GM23338 (cell line): Measurements from ENCODE around the gene GATAD2B. TPM values are rescaled to one million over a fixed set of nuclear protein-coding genes. Genes with fewer than 3 reads are reported as not detected.

Experiments
- ATAC-seq: fragments of 200-7000 bp; cut with Tn5 transposase; 3 replicates; pipeline ENCODE4 v1.9.1; 2020
- DNase-seq: peaks from one replicate; pipeline ENCODE4 v3.0.0-alpha.2; 2015; ENCODE audit warnings: low spot score
- H2AFZ ChIP-seq: fragments of 200-600 bp; sonication (generic); 2 replicates; pipeline ENCODE4 v1.8.0; 2016; ENCODE audit warnings: antibody characterized with exemption, mild to moderate bottlenecking, moderate library complexity
- H3F3A ChIP-seq: fragments of 200-600 bp; sonication (generic); replicated peaks from 2 replicates; pipeline ENCODE4 v1.8.0; 2017; ENCODE audit warnings: antibody characterized with exemption, mixed run types, low read depth
- H3K27ac ChIP-seq: fragments of 200-600 bp; sonication (generic); 2 replicates; pipeline ENCODE4 v1.6.1; 2016; ENCODE audit warnings: low read depth
- H3K27me3 ChIP-seq: fragments of 200-600 bp; sonication (generic); 2 replicates; pipeline ENCODE4 v1.8.0; 2016; ENCODE audit warnings: mild to moderate bottlenecking, mixed run types, moderate library complexity; ENCODE audit not compliant: insufficient read depth
- H3K36me3 ChIP-seq: fragments of 200-600 bp; sonication (generic); 2 replicates; pipeline ENCODE4 v1.8.0; 2016; ENCODE audit warnings: mild to moderate bottlenecking; ENCODE audit not compliant: insufficient read depth
- H3K4me1 ChIP-seq: fragments of 200-600 bp; sonication (generic); 2 replicates; pipeline ENCODE4 v1.8.0; 2016; ENCODE audit warnings: mild to moderate bottlenecking, moderate library complexity; ENCODE audit not compliant: insufficient read depth
- H3K4me2 ChIP-seq: fragments of 200-600 bp; sonication (generic); 2 replicates; pipeline ENCODE4 v1.7.1; 2017; ENCODE audit warnings: mixed run types
- H3K4me3 ChIP-seq: fragments of 200-600 bp; sonication (generic); 2 replicates; pipeline ENCODE4 v1.6.1; 2016; ENCODE audit warnings: mixed run types
- H3K79me2 ChIP-seq: fragments of 200-600 bp; sonication (generic); replicated peaks from 2 replicates; pipeline ENCODE4 v1.8.0; 2017; ENCODE audit warnings: mild to moderate bottlenecking; ENCODE audit not compliant: insufficient read depth
- H3K9me2 ChIP-seq: fragments of 200-600 bp; sonication (generic); 2 replicates; pipeline ENCODE4 v1.8.0; 2017; ENCODE audit not compliant: insufficient read depth
- H4K20me1 ChIP-seq: fragments of 200-600 bp; sonication (generic); replicated peaks from 2 replicates; pipeline ENCODE4 v1.8.0; 2017; ENCODE audit warnings: mild to moderate bottlenecking; ENCODE audit not compliant: insufficient read depth
- H3K27ac Mint-ChIP-seq: 2 replicates; pipeline ENCODE4 v1.8.0; 2020; ENCODE audit warnings: inconsistent platforms, mild to moderate bottlenecking, moderate library complexity, mixed read lengths
- H3K27me3 Mint-ChIP-seq: 3 replicates; pipeline ENCODE4 v1.8.0; 2022; ENCODE audit warnings: low read depth, mild to moderate bottlenecking, moderate library complexity, mixed read lengths, inconsistent platforms; ENCODE audit not compliant: insufficient read depth, poor library complexity
- H3K36me3 Mint-ChIP-seq: 3 replicates; pipeline ENCODE4 v1.8.0; 2021; ENCODE audit warnings: low read depth, mild to moderate bottlenecking, inconsistent platforms, moderate library complexity, mixed read lengths
- H3K4me1 Mint-ChIP-seq: 3 replicates; pipeline ENCODE4 v1.8.0; 2020; ENCODE audit warnings: mild to moderate bottlenecking, inconsistent platforms, mixed read lengths
- H3K4me3 Mint-ChIP-seq: 3 replicates; pipeline ENCODE4 v1.8.0; 2021; ENCODE audit warnings: moderate library complexity, mild to moderate bottlenecking, inconsistent platforms, mixed read lengths
- H3K9me3 Mint-ChIP-seq: 3 replicates; pipeline ENCODE4 v1.8.0; 2020; ENCODE audit warnings: moderate library complexity, mild to moderate bottlenecking, inconsistent platforms, mixed read lengths
- CREB1 ChIP-seq: fragments of 250-450 bp; sonication (Bioruptor Pico); IDR thresholded peaks from 2 replicates; pipeline ENCODE4 v1.5.0; 2020; ENCODE audit warnings: low read depth, mild to moderate bottlenecking, moderate library complexity
- EZH2 ChIP-seq: fragments of 200-600 bp; sonication (generic); IDR thresholded peaks from one replicate; pipeline ENCODE4 v1.8.0; 2017; ENCODE audit warnings: antibody characterized with exemption, mild to moderate bottlenecking, low read depth; ENCODE audit not compliant: unreplicated experiment
- EZH2phosphoT487 ChIP-seq: fragments of 200-600 bp; sonication (generic); IDR thresholded peaks from one replicate; pipeline ENCODE4 v1.8.1; 2018; ENCODE audit warnings: antibody characterized with exemption; ENCODE audit not compliant: unreplicated experiment
- JUNB ChIP-seq: IDR thresholded peaks from one replicate; pipeline ENCODE4 v1.6.1; 2016; ENCODE audit warnings: antibody characterized with exemption; ENCODE audit not compliant: unreplicated experiment
- NANOG ChIP-seq: IDR thresholded peaks from 2 replicates; pipeline ENCODE4 v1.6.1; 2016; ENCODE audit warnings: antibody characterized with exemption, borderline replicate concordance
- POLR2AphosphoS5 ChIP-seq: IDR thresholded peaks from 2 replicates; pipeline ENCODE4 v1.6.1; 2016; ENCODE audit warnings: antibody characterized with exemption, low read depth
- STAT1 ChIP-seq: IDR thresholded peaks from one replicate; pipeline ENCODE4 v1.6.1; 2016; ENCODE audit warnings: antibody characterized with exemption; ENCODE audit not compliant: unreplicated experiment
- ZNF114 ChIP-seq: fragments of 250-450 bp; sonication (Bioruptor Pico); IDR thresholded peaks from 2 replicates; pipeline ENCODE4 v1.5.0; 2020; ENCODE audit warnings: mild to moderate bottlenecking, moderate library complexity
- ZNF331 ChIP-seq: fragments of 250-450 bp; sonication (Bioruptor Pico); IDR thresholded peaks from 2 replicates; pipeline ENCODE4 v1.5.0; 2020; ENCODE audit warnings: low read depth, mild to moderate bottlenecking, moderate library complexity
- polyA plus RNA-seq: library from polyadenylated mRNA; unstranded; fragments of >200 nt; fragmentation: Nextera tagmentation; extraction: Ambion mirVana; gene quantifications from 2 replicates; pipeline ENCODE4 v1.2.1, GENCODE V29; 2016
- total RNA-seq: library from RNA; depleted of rRNA; stranded (reverse); fragments of >200 nt; shearing (Covaris generic); gene quantifications from 2 replicates; pipeline ENCODE4 v1.2.3, GENCODE V29; 2014
- TF ChIP-seq, protein P1 (sequence below), 2 experiments: fragments of 200-600 bp in 1 of 2; sonication (generic) in 1 of 2; conservative IDR thresholded peaks; 2 replicates each; pipeline versions ENCODE4 v1.5.1 to v1.6.1; 2016 to 2017; ENCODE audit warnings: antibody characterized with exemption in 2 of 2, low read depth in 2 of 2, mild to moderate bottlenecking in 2 of 2, moderate library complexity in 1 of 2
- TF ChIP-seq, protein P2 (sequence below): IDR thresholded peaks from one replicate; pipeline ENCODE4 v1.6.1; 2018; ENCODE audit warnings: antibody characterized with exemption; ENCODE audit not compliant: unreplicated experiment
- TF ChIP-seq, protein P3 (sequence below): IDR thresholded peaks from 2 replicates; pipeline ENCODE4 v1.6.1; 2016; ENCODE audit warnings: antibody characterized with exemption

The GATAD2B gene
- total and polyA plus RNA-seq, 2 experiments from 2014 or later, result 5.2 to 17.8 TPM

DNA sequence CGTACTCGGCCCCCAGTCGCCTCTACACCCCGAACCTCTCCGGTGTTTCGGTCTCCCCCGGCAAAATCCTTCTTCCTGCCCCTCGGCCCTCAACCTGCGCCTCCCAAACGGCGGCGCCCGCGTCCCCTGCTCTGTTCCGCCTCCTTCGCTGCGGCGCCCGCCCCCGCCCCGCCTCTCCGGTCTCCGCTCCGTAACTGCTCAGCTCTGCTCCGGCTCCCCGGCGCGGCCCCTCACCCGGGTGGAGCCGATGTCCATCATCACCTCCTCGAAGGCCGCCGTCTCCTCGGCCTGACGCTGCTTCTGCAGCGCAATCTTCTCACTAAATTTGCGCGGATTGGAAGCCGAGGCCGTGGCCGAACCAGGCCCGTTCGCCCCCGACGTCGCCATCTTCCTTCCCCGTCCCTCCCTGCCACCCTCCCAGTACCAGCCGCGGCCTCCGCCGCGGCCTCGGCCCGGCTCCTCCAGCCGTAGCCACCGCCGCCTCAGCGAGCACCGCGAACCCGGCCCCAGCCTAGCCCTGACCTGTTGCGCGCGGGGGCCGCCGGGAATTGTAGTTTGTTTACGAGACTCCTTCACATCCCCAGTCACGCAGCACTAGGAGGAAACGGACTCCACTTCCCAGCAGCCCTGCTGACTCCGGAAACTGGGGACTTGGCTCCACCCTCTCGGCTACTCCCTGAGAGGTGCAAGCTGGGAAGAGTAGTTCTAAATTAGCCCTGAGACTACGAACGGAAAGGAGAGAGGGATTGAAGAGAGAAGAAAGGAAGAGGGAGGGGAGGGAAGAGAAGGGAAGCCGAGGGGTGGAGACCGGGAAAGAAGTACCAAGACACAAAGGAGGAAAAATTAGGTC, 35.6 kb upstream of the GATAD2B start, which contains the start of gene CRTC2:
Gene CRTC2, minus strand, starts transcription at position 502 of the 850 bp plus-strand sequence. Its CDS starts 115 bp downstream, at position 387.
- H3K36me3 Mint-ChIP-seq, result peaks cover 40% of the 10 kb centered on the region
- peaks cover 25% of the 10 kb centered on the region for H4K20me1 ChIP-seq

DNA sequence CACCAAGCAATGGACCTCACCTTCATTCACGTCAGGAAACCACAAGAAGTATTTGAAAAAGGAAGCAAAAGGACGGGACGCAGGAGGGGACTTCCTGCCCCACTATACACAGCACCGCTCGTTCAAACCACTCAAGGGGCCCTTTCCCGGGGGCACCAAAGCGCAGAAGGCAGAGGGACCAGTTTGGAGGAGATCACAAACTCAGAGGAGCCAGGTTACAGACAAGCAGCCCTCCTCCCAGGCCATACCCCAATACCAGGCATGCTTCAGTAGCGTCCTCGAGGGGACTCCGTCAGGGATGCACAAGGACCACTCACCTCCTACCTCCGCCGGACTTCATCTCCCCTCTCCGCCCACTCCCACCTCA, 35.0 kb upstream of the GATAD2B start:
- peaks cover 42% of the 10 kb centered on the region for H3K36me3 Mint-ChIP-seq
- ATAC-seq (peak; percentile 21), DNase-seq (peak; percentile 63)
- peaks cover 14% of the 10 kb centered on the region for H3K36me3 ChIP-seq
- peaks cover 69% of the 10 kb centered on the region for H3K79me2 ChIP-seq
- peak overlapping the region; percentile 99 for H3K4me2 ChIP-seq
- peaks cover 30% of the 10 kb centered on the region for H3K27me3 Mint-ChIP-seq
- H3K9me2 ChIP-seq, result no peaks in the 10 kb centered on the region
- H3K27me3 ChIP-seq, result no peaks in the 10 kb centered on the region
- peaks cover 3% of the 10 kb centered on the region; the same call in 2 of the 3 replicates for H3K9me3 Mint-ChIP-seq
- H3K4me3 ChIP-seq, result peak overlapping the region; percentile 98
- peak overlapping the region; percentile 98 for H3K27ac Mint-ChIP-seq
- peaks cover 31% of the 10 kb centered on the region for H3F3A ChIP-seq
- H4K20me1 ChIP-seq, result peaks cover 28% of the 10 kb centered on the region
- peak overlapping the region; percentile 93 for H3K27ac ChIP-seq
- peaks cover 44% of the 10 kb centered on the region for H3K4me1 Mint-ChIP-seq
- peaks cover 29% of the 10 kb centered on the region for H3K4me1 ChIP-seq
- H3K4me3 Mint-ChIP-seq, result peak overlapping the region; percentile 99
- H2AFZ ChIP-seq, result 0 out of 2 replicates have a peak overlapping the region, but pooled peaks have one; percentile 7
- TF ChIP-seq ZNF114, result no peak
- TF ChIP-seq STAT1, result no peak
- TF ChIP-seq NANOG, result no peak
- no peak for TF ChIP-seq EZH2
- TF ChIP-seq, protein P1, sequence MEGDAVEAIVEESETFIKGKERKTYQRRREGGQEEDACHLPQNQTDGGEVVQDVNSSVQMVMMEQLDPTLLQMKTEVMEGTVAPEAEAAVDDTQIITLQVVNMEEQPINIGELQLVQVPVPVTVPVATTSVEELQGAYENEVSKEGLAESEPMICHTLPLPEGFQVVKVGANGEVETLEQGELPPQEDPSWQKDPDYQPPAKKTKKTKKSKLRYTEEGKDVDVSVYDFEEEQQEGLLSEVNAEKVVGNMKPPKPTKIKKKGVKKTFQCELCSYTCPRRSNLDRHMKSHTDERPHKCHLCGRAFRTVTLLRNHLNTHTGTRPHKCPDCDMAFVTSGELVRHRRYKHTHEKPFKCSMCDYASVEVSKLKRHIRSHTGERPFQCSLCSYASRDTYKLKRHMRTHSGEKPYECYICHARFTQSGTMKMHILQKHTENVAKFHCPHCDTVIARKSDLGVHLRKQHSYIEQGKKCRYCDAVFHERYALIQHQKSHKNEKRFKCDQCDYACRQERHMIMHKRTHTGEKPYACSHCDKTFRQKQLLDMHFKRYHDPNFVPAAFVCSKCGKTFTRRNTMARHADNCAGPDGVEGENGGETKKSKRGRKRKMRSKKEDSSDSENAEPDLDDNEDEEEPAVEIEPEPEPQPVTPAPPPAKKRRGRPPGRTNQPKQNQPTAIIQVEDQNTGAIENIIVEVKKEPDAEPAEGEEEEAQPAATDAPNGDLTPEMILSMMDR (conservative IDR thresholded peaks at IDR 0.05; ENCODE audit: low read depth in 2 of 2), result no peak
- TF ChIP-seq, protein P2, sequence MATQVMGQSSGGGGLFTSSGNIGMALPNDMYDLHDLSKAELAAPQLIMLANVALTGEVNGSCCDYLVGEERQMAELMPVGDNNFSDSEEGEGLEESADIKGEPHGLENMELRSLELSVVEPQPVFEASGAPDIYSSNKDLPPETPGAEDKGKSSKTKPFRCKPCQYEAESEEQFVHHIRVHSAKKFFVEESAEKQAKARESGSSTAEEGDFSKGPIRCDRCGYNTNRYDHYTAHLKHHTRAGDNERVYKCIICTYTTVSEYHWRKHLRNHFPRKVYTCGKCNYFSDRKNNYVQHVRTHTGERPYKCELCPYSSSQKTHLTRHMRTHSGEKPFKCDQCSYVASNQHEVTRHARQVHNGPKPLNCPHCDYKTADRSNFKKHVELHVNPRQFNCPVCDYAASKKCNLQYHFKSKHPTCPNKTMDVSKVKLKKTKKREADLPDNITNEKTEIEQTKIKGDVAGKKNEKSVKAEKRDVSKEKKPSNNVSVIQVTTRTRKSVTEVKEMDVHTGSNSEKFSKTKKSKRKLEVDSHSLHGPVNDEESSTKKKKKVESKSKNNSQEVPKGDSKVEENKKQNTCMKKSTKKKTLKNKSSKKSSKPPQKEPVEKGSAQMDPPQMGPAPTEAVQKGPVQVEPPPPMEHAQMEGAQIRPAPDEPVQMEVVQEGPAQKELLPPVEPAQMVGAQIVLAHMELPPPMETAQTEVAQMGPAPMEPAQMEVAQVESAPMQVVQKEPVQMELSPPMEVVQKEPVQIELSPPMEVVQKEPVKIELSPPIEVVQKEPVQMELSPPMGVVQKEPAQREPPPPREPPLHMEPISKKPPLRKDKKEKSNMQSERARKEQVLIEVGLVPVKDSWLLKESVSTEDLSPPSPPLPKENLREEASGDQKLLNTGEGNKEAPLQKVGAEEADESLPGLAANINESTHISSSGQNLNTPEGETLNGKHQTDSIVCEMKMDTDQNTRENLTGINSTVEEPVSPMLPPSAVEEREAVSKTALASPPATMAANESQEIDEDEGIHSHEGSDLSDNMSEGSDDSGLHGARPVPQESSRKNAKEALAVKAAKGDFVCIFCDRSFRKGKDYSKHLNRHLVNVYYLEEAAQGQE, result no peak
- no peak for TF ChIP-seq POLR2AphosphoS5
- TF ChIP-seq, protein P3, sequence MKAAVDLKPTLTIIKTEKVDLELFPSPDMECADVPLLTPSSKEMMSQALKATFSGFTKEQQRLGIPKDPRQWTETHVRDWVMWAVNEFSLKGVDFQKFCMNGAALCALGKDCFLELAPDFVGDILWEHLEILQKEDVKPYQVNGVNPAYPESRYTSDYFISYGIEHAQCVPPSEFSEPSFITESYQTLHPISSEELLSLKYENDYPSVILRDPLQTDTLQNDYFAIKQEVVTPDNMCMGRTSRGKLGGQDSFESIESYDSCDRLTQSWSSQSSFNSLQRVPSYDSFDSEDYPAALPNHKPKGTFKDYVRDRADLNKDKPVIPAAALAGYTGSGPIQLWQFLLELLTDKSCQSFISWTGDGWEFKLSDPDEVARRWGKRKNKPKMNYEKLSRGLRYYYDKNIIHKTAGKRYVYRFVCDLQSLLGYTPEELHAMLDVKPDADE, result no peak
- no peak for TF ChIP-seq ZNF331 (CRISPR knock-in tag)
- TF ChIP-seq JUNB, result no peak
- TF ChIP-seq CREB1 (CRISPR knock-in tag), result no peak
- no peak for TF ChIP-seq EZH2phosphoT487

More for the DNA sequence above, 35.6 kb upstream of the GATAD2B start, which contains the start of gene CRTC2:
- Mint-ChIP-seq H3K27ac (peak within 1 kb of the TSS; percentile 98), H3K4me3 (peak within 1 kb of the TSS; percentile 99), H3K9me3 (peaks cover 3% of the 10 kb centered on the region; the same call in 2 of the 3 replicates), H3K4me1 (peaks cover 44% of the 10 kb centered on the region), H3K27me3 (peaks cover 30% of the 10 kb centered on the region)
- Histone ChIP-seq H2AFZ (0 out of 2 replicates have a peak within 1 kb of the TSS, but pooled peaks have one; percentile 7), H3K4me3 (peak within 1 kb of the TSS; percentile 98), H3K36me3 (peaks cover 14% of the 10 kb centered on the region), H3K79me2 (peaks cover 73% of the 10 kb centered on the region), H3K4me2 (peak within 1 kb of the TSS; percentile 99), H3K27ac (peak within 1 kb of the TSS; percentile 93), H3K4me1 (peaks cover 29% of the 10 kb centered on the region), H3K9me2 (no peaks in the 10 kb centered on the region), H3F3A (peaks cover 31% of the 10 kb centered on the region), H3K27me3 (no peaks in the 10 kb centered on the region)
- DNase-seq (peak; percentile 100), ATAC-seq (peak; percentile 82)
- TF ChIP-seq CREB1 (CRISPR knock-in tag) (peak; percentile 70), ZNF114 (0 out of 2 replicates have a peak, but pooled peaks have one; percentile 23), JUNB (no peak), POLR2AphosphoS5 (peak; percentile 92)
- TF ChIP-seq, protein P3, result peak; percentile 99
